HS-5 (cell line): ENCODE measurements around the gene CNKSR2.

Experiments used
- DNase-seq: peaks from one replicate; pipeline ENCODE4 v3.0.0-alpha.2; 2012; ENCODE audit warnings: low read depth

The CNKSR2 gene

GRCh38 chrX:21610168-21610567, 235.9 kb downstream of the CNKSR2 start:
- no peak for DNase-seq

GRCh38 chrX:21612154-21612553, 237.9 kb downstream of the CNKSR2 start:
- DNase-seq: no peak

GRCh38 chrX:21616386-21616785, 242.2 kb downstream of the CNKSR2 start:
- no peak for DNase-seq

- no peak for DNase-seq
Observed at GRCh38 chrX:21620234-21620633, 246.0 kb downstream of the CNKSR2 start.

- DNase-seq: no peak
Observed at GRCh38 chrX:21623778-21624501, 249.7 kb downstream of the CNKSR2 start.

- DNase-seq: no peak
Observed at GRCh38 chrX:21632027-21632426, 257.8 kb downstream of the CNKSR2 start.

GRCh38 chrX:21638311-21638710, 264.1 kb downstream of the CNKSR2 start:
- DNase-seq: peak; percentile 52

- DNase-seq: no peak
Observed at GRCh38 chrX:21639775-21640174, 265.6 kb downstream of the CNKSR2 start.

- no peak for DNase-seq
Observed at GRCh38 chrX:21645431-21645830, 271.2 kb downstream of the CNKSR2 start.

- DNase-seq: no peak
Observed at GRCh38 chrX:21645886-21646285, 271.7 kb downstream of the CNKSR2 start.

- no peak for DNase-seq
Observed at GRCh38 chrX:21655901-21656586, 281.8 kb downstream of the CNKSR2 start.

GRCh38 chrX:21656587-21657317, 282.5 kb downstream of the CNKSR2 start:
- DNase-seq: no peak

GRCh38 chrX:21657318-21658151, 283.3 kb downstream of the CNKSR2 start:
- no peak for DNase-seq

- DNase-seq: no peak
Observed at GRCh38 chrX:21658152-21658737, 284.0 kb downstream of the CNKSR2 start, which contains the start of gene KLHL34. Gene KLHL34, minus strand, starts transcription at chrX:21658330. Its CDS starts 542 bp downstream, at chrX:21657788.

- DNase-seq: no peak
Observed at GRCh38 chrX:21658746-21659145, 284.5 kb downstream of the CNKSR2 start.

- DNase-seq: no peak
Observed at GRCh38 chrX:21659320-21659719, 285.1 kb downstream of the CNKSR2 start.

- DNase-seq: no peak
Observed at GRCh38 chrX:21660156-21660555, 285.9 kb downstream of the CNKSR2 start.

GRCh38 chrX:21661316-21661715, 287.1 kb downstream of the CNKSR2 start:
- no peak for DNase-seq

- no peak for DNase-seq
Observed at GRCh38 chrX:21662761-21663160, 288.5 kb downstream of the CNKSR2 start.

- DNase-seq: no peak
Observed at GRCh38 chrX:21666252-21666651, 292.0 kb downstream of the CNKSR2 start.

- no peak for DNase-seq
Observed at GRCh38 chrX:21666679-21667078, 292.5 kb downstream of the CNKSR2 start.
